GM19455 (cell line): ENCODE measurements around the gene CRABP2.

Source experiments
- ATAC-seq: cut with Tn5 transposase; IDR thresholded peaks from one replicate; pipeline ENCODE4 v1.9.1; 2021; ENCODE audit not compliant: unreplicated experiment

The CRABP2 gene

GRCh38 chr1:156709757-156710489 is 4.5 kb upstream of the CRABP2 start:
- ATAC-seq = no peak

- ATAC-seq = no peak
These were observed 3.6 kb upstream of the CRABP2 start for GRCh38 chr1:156709031-156709430.

GRCh38 chr1:156708218-156708661 is 2.9 kb upstream of the CRABP2 start:
- no peak for ATAC-seq

- no peak for ATAC-seq
These were observed 2.2 kb upstream of the CRABP2 start for GRCh38 chr1:156707417-156708217.

- ATAC-seq = no peak
These were observed 1.5 kb upstream of the CRABP2 start for GRCh38 chr1:156706657-156707416.

GRCh38 chr1:156705918-156706656 is 704 bp upstream of the CRABP2 start:
- ATAC-seq = no peak

- ATAC-seq = no peak
These were observed 458 bp downstream of the CRABP2 start for GRCh38 chr1:156704930-156705320.

GRCh38 chr1:156704166-156704711 is 1.1 kb downstream of the CRABP2 start:
- no peak for ATAC-seq

GRCh38 chr1:156703741-156704140 is 1.6 kb downstream of the CRABP2 start:
- no peak for ATAC-seq

GRCh38 chr1:156703336-156703735 is 2.0 kb downstream of the CRABP2 start:
- no peak for ATAC-seq

- no peak for ATAC-seq
These were observed 4.4 kb downstream of the CRABP2 start for GRCh38 chr1:156700736-156701531.

GRCh38 chr1:156698995-156699394 is 6.4 kb downstream of the CRABP2 start:
- no peak for ATAC-seq

GRCh38 chr1:156697481-156697880 is 7.9 kb downstream of the CRABP2 start:
- no peak for ATAC-seq

GRCh38 chr1:156696755-156697154 is 8.6 kb downstream of the CRABP2 start:
- ATAC-seq = no peak

GRCh38 chr1:156694690-156694962 is 10.8 kb downstream of the CRABP2 start:
- ATAC-seq = no peak

- no peak for ATAC-seq
These were observed 11.3 kb downstream of the CRABP2 start for GRCh38 chr1:156693848-156694689.

GRCh38 chr1:156692925-156693847 is 12.2 kb downstream of the CRABP2 start:
- ATAC-seq = no peak

- ATAC-seq = no peak
These were observed 12.9 kb downstream of the CRABP2 start for GRCh38 chr1:156692441-156692924.
